Fibroblast of mammary gland (primary cell): ENCODE data around the gene TRIM69.
"Not testable (repeated sequence)": the region's sequence is repeated elsewhere in the genome, so short reads cannot be mapped to it uniquely, and the experiment has no call there.

ENCODE experiments used
- DNase-seq: peaks from one replicate; pipeline ENCODE4 v3.0.0-alpha.2; 2010; ENCODE audit warnings: low read depth
- H3K4me3 ChIP-seq: 2 replicates; pipeline ENCODE4 v1.5.1; 2011; ENCODE audit warnings: low read depth, mild to moderate bottlenecking, low read length, moderate library complexity; ENCODE audit not compliant: control insufficient read depth
- CTCF ChIP-seq: conservative IDR thresholded peaks from 2 replicates; pipeline ENCODE4 v1.5.1; 2011; ENCODE audit warnings: low read depth, low read length, inconsistent platforms; ENCODE audit not compliant: control insufficient read depth, insufficient read depth

The TRIM69 gene

GRCh38 chr15:44718180-44718926 lies 18.0 kb upstream of the TRIM69 start:
- no peak for TF ChIP-seq CTCF
- DNase-seq, result no peak
- H3K4me3 ChIP-seq, result no peak overlapping the region

GRCh38 chr15:44718927-44719292 lies 17.4 kb upstream of the TRIM69 start:
- H3K4me3 ChIP-seq, result no peak overlapping the region
- no peak for DNase-seq
- no peak for TF ChIP-seq CTCF

- TF ChIP-seq CTCF, result no peak
- no peak overlapping the region for H3K4me3 ChIP-seq
- peak; percentile 54 for DNase-seq
Measured at GRCh38 chr15:44719293-44719999, 16.9 kb upstream of the TRIM69 start.

- not testable (repeated sequence) for DNase-seq, H3K4me3 ChIP-seq
Measured at GRCh38 chr15:44720000-44720435, 16.3 kb upstream of the TRIM69 start.

- no peak for DNase-seq
- no peak overlapping the region for H3K4me3 ChIP-seq
Measured at GRCh38 chr15:44720460-44721176, 15.7 kb upstream of the TRIM69 start.

GRCh38 chr15:44722011-44722410 lies 14.3 kb upstream of the TRIM69 start:
- DNase-seq, result no peak
- no peak for TF ChIP-seq CTCF
- H3K4me3 ChIP-seq, result no peak overlapping the region

More at GRCh38 chr15:44720460-44721176, 15.7 kb upstream of the TRIM69 start:
- TF ChIP-seq CTCF, result no peak

GRCh38 chr15:44726136-44726535 lies 10.2 kb upstream of the TRIM69 start:
- no peak overlapping the region for H3K4me3 ChIP-seq
- no peak for TF ChIP-seq CTCF
- peak; percentile 33 for DNase-seq
